HepG2 (cell line): ENCODE data around the gene ZFYVE27. TPM values are rescaled to one million over a fixed set of nuclear protein-coding genes. Genes with fewer than 3 reads are reported as not detected.

Experiments
- ATF5 ChIP-seq: sonication (generic); formaldehyde crosslinking; IDR thresholded peaks from 2 replicates; pipeline ENCODE4 v1.4.0; 2020; ENCODE audit warnings: mild to moderate bottlenecking, low read depth, missing genetic modification reagents
- CSRNP1 ChIP-seq: sonication (generic); formaldehyde crosslinking; IDR thresholded peaks from 2 replicates; pipeline ENCODE4 v1.8.1; 2023; ENCODE audit warnings: mild to moderate bottlenecking, missing genetic modification reagents
- DBP ChIP-seq: sonication (generic); formaldehyde crosslinking; IDR thresholded peaks from 2 replicates; pipeline ENCODE4 v1.4.0; 2020; ENCODE audit warnings: missing genetic modification reagents; ENCODE audit errors: not compliant biosample characterization
- GATAD1 ChIP-seq: IDR thresholded peaks from 2 replicates; pipeline ENCODE4 v1.6.1; 2016; ENCODE audit warnings: missing genetic modification reagents, missing compliant biosample characterization
- HDAC1 ChIP-seq: sonication (generic); formaldehyde crosslinking; IDR thresholded peaks from 2 replicates; pipeline ENCODE4 v1.5.1; 2020; ENCODE audit warnings: mild to moderate bottlenecking, missing genetic modification reagents
- IRX3 ChIP-seq: sonication (generic); formaldehyde crosslinking; IDR thresholded peaks from 2 replicates; pipeline ENCODE4 v1.8.1; 2023; ENCODE audit warnings: mild to moderate bottlenecking, low read depth, missing genetic modification reagents, borderline replicate concordance
- KLF16 ChIP-seq, 2 experiments: sonication (generic) in 1 of 2; formaldehyde crosslinking in 1 of 2; IDR thresholded peaks; 2 replicates each; pipeline versions ENCODE4 v1.6.1 to v1.8.0; 2016 to 2023; ENCODE audit warnings: missing genetic modification reagents in 2 of 2, missing compliant biosample characterization in 1 of 2
- MAFG ChIP-seq: sonication (generic); formaldehyde crosslinking; IDR thresholded peaks from 2 replicates; pipeline ENCODE4 v1.5.1; 2020; ENCODE audit warnings: mild to moderate bottlenecking, missing genetic modification reagents
- MIER3 ChIP-seq: IDR thresholded peaks from 2 replicates; pipeline ENCODE4 v1.6.1; 2016; ENCODE audit warnings: missing compliant biosample characterization, borderline replicate concordance
- MXD3 ChIP-seq: IDR thresholded peaks from 2 replicates; pipeline ENCODE4 v1.6.1; 2016; ENCODE audit warnings: mild to moderate bottlenecking, missing biosample characterization, missing genetic modification reagents
- NR2F6 ChIP-seq, 2 experiments: IDR thresholded peaks; 2 replicates each; pipeline ENCODE4 v1.6.1; 2016; ENCODE audit warnings: antibody characterized with exemption in 1 of 2, mild to moderate bottlenecking in 1 of 2
- SALL1 ChIP-seq: sonication (generic); formaldehyde crosslinking; IDR thresholded peaks from 2 replicates; pipeline ENCODE4 v1.8.0; 2022; ENCODE audit warnings: mild to moderate bottlenecking, missing genetic modification reagents
- SIN3B ChIP-seq: fragments of 150-350 bp; IDR thresholded peaks from 2 replicates; pipeline ENCODE4 v1.6.1; 2014; ENCODE audit warnings: low read length
- SMAD1 ChIP-seq: sonication (generic); formaldehyde crosslinking; IDR thresholded peaks from 2 replicates; pipeline ENCODE4 v1.4.0; 2020; ENCODE audit warnings: missing genetic modification reagents, low read depth, mild to moderate bottlenecking, borderline replicate concordance
- SPEN ChIP-seq: sonication (generic); formaldehyde crosslinking; IDR thresholded peaks from 2 replicates; pipeline ENCODE4 v1.5.1; 2020; ENCODE audit warnings: low read depth, mild to moderate bottlenecking, missing genetic modification reagents
- ZFX ChIP-seq: sonication (generic); formaldehyde crosslinking; IDR thresholded peaks from 2 replicates; pipeline ENCODE4 v1.4.0; 2020; ENCODE audit warnings: mild to moderate bottlenecking, low read depth, missing genetic modification reagents, moderate library complexity
- ZNF205 ChIP-seq: IDR thresholded peaks from 2 replicates; pipeline ENCODE4 v1.6.1; 2018; ENCODE audit warnings: missing biosample characterization, missing genetic modification reagents
- ZNF230 ChIP-seq: sonication (generic); formaldehyde crosslinking; IDR thresholded peaks from 2 replicates; pipeline ENCODE4 v1.4.0; 2020; ENCODE audit warnings: mild to moderate bottlenecking, missing genetic modification reagents
- ZNF331 ChIP-seq: sonication (generic); formaldehyde crosslinking; IDR thresholded peaks from 2 replicates; pipeline ENCODE4 v1.4.0; 2020; ENCODE audit warnings: missing genetic modification reagents
- ZNF431 ChIP-seq: sonication (generic); formaldehyde crosslinking; IDR thresholded peaks from 2 replicates; pipeline ENCODE4 v1.9.0; 2022; ENCODE audit warnings: missing genetic modification reagents, low read depth, mild to moderate bottlenecking, borderline replicate concordance
- ZNF577 ChIP-seq: sonication (generic); formaldehyde crosslinking; IDR thresholded peaks from 2 replicates; pipeline ENCODE4 v1.4.0; 2020; ENCODE audit warnings: mild to moderate bottlenecking, low read depth, missing genetic modification reagents, borderline replicate concordance
- ZNF678 ChIP-seq: sonication (generic); formaldehyde crosslinking; IDR thresholded peaks from 2 replicates; pipeline ENCODE4 v1.4.0; 2020; ENCODE audit warnings: mild to moderate bottlenecking, missing genetic modification reagents
- ZNF800 ChIP-seq: sonication (generic); formaldehyde crosslinking; IDR thresholded peaks from 2 replicates; pipeline ENCODE4 v1.4.0; 2020; ENCODE audit warnings: missing genetic modification reagents
- ZNF850 ChIP-seq: sonication (generic); formaldehyde crosslinking; conservative IDR thresholded peaks from 2 replicates; pipeline ENCODE4 v1.9.0; 2021; ENCODE audit warnings: mild to moderate bottlenecking, missing genetic modification reagents
- ZSCAN20 ChIP-seq: sonication (generic); formaldehyde crosslinking; IDR thresholded peaks from 2 replicates; pipeline ENCODE4 v1.4.0; 2020; ENCODE audit warnings: missing genetic modification reagents, mild to moderate bottlenecking, borderline replicate concordance
- polyA plus RNA-seq, 8 experiments: library from polyadenylated mRNA; depleted of rRNA in 3 of 8; stranded (reverse) in 7 of 8; unstranded in 1 of 8; fragments of >200 nt; fragmentation: Illumina TruSeq in 4 of 8; extraction: Trizol in 4 of 8; gene quantifications; 2 replicates each; pipeline versions ENCODE4 v1.2.1 to v1.2.3, GENCODE V29; 2011 to 2016; ENCODE audit warnings: low read depth in 4 of 8, missing spikeins in 1 of 8, mixed read lengths in 1 of 8; ENCODE audit not compliant: insufficient read depth in 1 of 8
- total RNA-seq, 5 experiments: library from RNA; depleted of rRNA; stranded (reverse); fragments of >200 nt; fragmentation: Illumina TruSeq; extraction: Trizol; gene quantifications; 2 replicates each; pipeline ENCODE4 v1.2.3, GENCODE V29; 2016; ENCODE audit warnings: low read depth in 1 of 5

The ZFYVE27 gene
- total and polyA plus RNA-seq, 2 of the 13 experiments (the other 11 are each of a cell fraction or from before 2014, with no cell fraction given), result 19.7 to 20.5 TPM

- TF ChIP-seq ZNF800 (CRISPR knock-in tag), result 0 out of 2 replicates have a peak, but pooled peaks have one; percentile 32
- TF ChIP-seq ATF5, result peak; percentile 64; the same call in 1 of the 2 replicates
- TF ChIP-seq ZNF230 (CRISPR knock-in tag), result no peak
- TF ChIP-seq MIER3 (CRISPR knock-in tag), result no peak
- no peak for TF ChIP-seq DBP (CRISPR knock-in tag)
- TF ChIP-seq HDAC1 (CRISPR knock-in tag), result peak; percentile 36; the same call in 1 of the 2 replicates
- TF ChIP-seq ZNF205, result peak; percentile 28; the same call in 1 of the 2 replicates
- no peak for TF ChIP-seq KLF16 (CRISPR knock-in tag; IDR thresholded peaks at IDR 0.05)
- peak; percentile 81 for TF ChIP-seq SALL1
- no peak for TF ChIP-seq SIN3B
- TF ChIP-seq GATAD1 (CRISPR knock-in tag), result 0 out of 2 replicates have a peak, but pooled peaks have one; percentile 18
- no peak for TF ChIP-seq ZNF850 (CRISPR knock-in tag)
- no peak for TF ChIP-seq MAFG
- no peak for TF ChIP-seq MXD3
- no peak for TF ChIP-seq ZSCAN20 (CRISPR knock-in tag)
- no peak for TF ChIP-seq IRX3 (CRISPR knock-in tag)
- TF ChIP-seq ZNF431 (CRISPR knock-in tag), result peak; percentile 75; the same call in 1 of the 2 replicates
- no peak for TF ChIP-seq SMAD1 (CRISPR knock-in tag)
- no peak for TF ChIP-seq ZNF678 (CRISPR knock-in tag)
- TF ChIP-seq NR2F6 (IDR thresholded peaks at IDR 0.05), result peak; percentile 93
- TF ChIP-seq NR2F6 (CRISPR knock-in tag; IDR thresholded peaks at IDR 0.05), result peak; percentile 98
- peak; percentile 34; the same call in 1 of the 2 replicates for TF ChIP-seq ZNF331 (CRISPR knock-in tag)
- TF ChIP-seq ZNF577, result no peak
- peak; percentile 76 for TF ChIP-seq SPEN (CRISPR knock-in tag)
- TF ChIP-seq ZFX (CRISPR knock-in tag), result peak; percentile 80
- TF ChIP-seq CSRNP1 (CRISPR knock-in tag), result no peak
These were observed 29.6 kb upstream of the ZFYVE27 start (continued) for GRCh38 chr10:97707134-97707861.
